SK-N-SH (cell line): ENCODE results near the gene EEF2.

ENCODE experiments used
- CHD2 ChIP-seq: fragments of 150-350 bp; IDR thresholded peaks from 2 replicates; pipeline ENCODE4 v1.6.1; 2018; ENCODE audit warnings: low read length; ENCODE audit not compliant: partially characterized antibody
- CTCF ChIP-seq: fragments of 200-600 bp; sonication (generic); IDR thresholded peaks from 2 replicates; pipeline ENCODE4 v1.6.1; 2017; ENCODE audit warnings: antibody characterized with exemption, mild to moderate bottlenecking, moderate library complexity
- NRF1 ChIP-seq: IDR thresholded peaks from 2 replicates; pipeline ENCODE4 v1.6.1; 2012; ENCODE audit warnings: low read depth, mild to moderate bottlenecking, low read length

- TF ChIP-seq NRF1, result no peak
- no peak for TF ChIP-seq CTCF
- TF ChIP-seq CHD2, result no peak
These were observed 48.0 kb upstream of the EEF2 start for GRCh38 chr19:4033028-4033956.
